IMR-90 (cell line): ENCODE results near the gene UBASH3B. TPM values are rescaled to one million over a fixed set of nuclear protein-coding genes. Genes with fewer than 3 reads are reported as not detected.

Experiments used
- ATAC-seq: fragments of 200-7000 bp; cut with Tn5 transposase; 2 replicates; pipeline ENCODE4 v1.9.1; 2020; ENCODE audit warnings: low read depth, mild to moderate bottlenecking, moderate library complexity
- BruUV-seq: library from RNA; stranded (reverse); fragments of 400-500 nt; replicated peaks from 2 replicates; lab custom pipeline; 2021; lab: Mats Ljungman, UMichigan
- CTCF ChIA-PET: fragments of 300-600 bp; formaldehyde crosslinking; extraction: SDS; loops from one replicate; lab custom pipeline; 2021; ENCODE audit warnings: antibody characterized with exemption; lab: Yijun Ruan, JAX
- POLR2A ChIA-PET: fragments of 300-600 bp; sonication (Branson Sonifier 250); formaldehyde crosslinking; loops from one replicate; lab custom pipeline; 2022; ENCODE audit warnings: antibody characterized with exemption; ENCODE audit not compliant: unreplicated experiment; lab: Charles Lee
- DNase-seq: peaks from one replicate; pipeline ENCODE4 v3.0.0; 2013
- H2AFZ ChIP-seq: replicated peaks from 2 replicates; pipeline ENCODE3; 2013; ENCODE audit warnings: low read length, mild to moderate bottlenecking; ENCODE audit not compliant: poor library complexity
- H2AK5ac ChIP-seq: 2 replicates; pipeline ENCODE4 v1.6.1; 2013; ENCODE audit warnings: low read depth, low read length, inconsistent platforms
- H2AK9ac ChIP-seq: replicated peaks from 2 replicates; pipeline ENCODE3; 2013; ENCODE audit warnings: mild to moderate bottlenecking, low read depth, low read length, moderate library complexity; ENCODE audit not compliant: poor library complexity
- H2BK120ac ChIP-seq: 2 replicates; pipeline ENCODE4 v1.6.1; 2013; ENCODE audit warnings: low read depth, low read length, inconsistent platforms
- H2BK15ac ChIP-seq: 3 replicates; pipeline ENCODE4 v1.6.1; 2013; ENCODE audit warnings: low read depth, low read length, inconsistent platforms
- H2BK20ac ChIP-seq: 2 replicates; pipeline ENCODE4 v1.6.1; 2013; ENCODE audit warnings: low read depth, mild to moderate bottlenecking, inconsistent platforms, low read length, moderate library complexity
- H2BK5ac ChIP-seq: 2 replicates; pipeline ENCODE4 v1.6.1; 2013; ENCODE audit warnings: mild to moderate bottlenecking, low read depth, low read length, inconsistent platforms; ENCODE audit not compliant: poor library complexity, severe bottlenecking
- H3K14ac ChIP-seq: replicated peaks from 2 replicates; pipeline ENCODE4 v1.6.1; 2013; ENCODE audit warnings: low read depth, low read length, inconsistent platforms
- H3K18ac ChIP-seq: 2 replicates; pipeline ENCODE4 v1.6.1; 2013; ENCODE audit warnings: low read depth, low read length, control low read depth
- H3K23ac ChIP-seq: 2 replicates; pipeline ENCODE4 v1.6.1; 2013; ENCODE audit warnings: low read depth, low read length, inconsistent platforms
- H3K27ac ChIP-seq: 2 replicates; pipeline ENCODE4 v1.5.1; 2013; ENCODE audit warnings: mild to moderate bottlenecking, control low read depth, low read length; ENCODE audit not compliant: insufficient read depth
- H3K27me3 ChIP-seq: 2 replicates; pipeline ENCODE4 v1.6.1; 2013; ENCODE audit warnings: low read length; ENCODE audit not compliant: control insufficient read depth, insufficient read depth
- H3K36me3 ChIP-seq: 2 replicates; pipeline ENCODE4 v1.6.1; 2013; ENCODE audit warnings: low read length, mixed read lengths; ENCODE audit not compliant: control insufficient read depth, insufficient read depth
- H3K4ac ChIP-seq: 2 replicates; pipeline ENCODE4 v1.6.1; 2013; ENCODE audit warnings: low read depth, low read length, inconsistent platforms
- H3K4me1 ChIP-seq: 2 replicates; pipeline ENCODE4 v1.6.1; 2013; ENCODE audit warnings: low read length, mixed read lengths; ENCODE audit not compliant: control insufficient read depth, insufficient read depth
- H3K4me2 ChIP-seq: 2 replicates; pipeline ENCODE4 v1.6.1; 2013; ENCODE audit warnings: low read depth, mild to moderate bottlenecking, control low read depth, low read length, moderate library complexity
- H3K4me3 ChIP-seq: 2 replicates; pipeline ENCODE4 v1.5.1; 2013; ENCODE audit warnings: low read depth, mild to moderate bottlenecking, control low read depth, low read length, moderate library complexity; ENCODE audit not compliant: insufficient read depth
- H3K56ac ChIP-seq: 2 replicates; pipeline ENCODE4 v1.6.1; 2013; ENCODE audit warnings: low read length, inconsistent platforms; ENCODE audit not compliant: insufficient read depth; ENCODE audit errors: extremely low read depth
- H3K79me1 ChIP-seq, 2 experiments: 2 replicates each; pipeline ENCODE4 v1.6.1; 2013; ENCODE audit warnings: low read length in 2 of 2, inconsistent platforms in 1 of 2, low read depth in 1 of 2
- H3K9ac ChIP-seq: 2 replicates; pipeline ENCODE4 v1.6.1; 2013; ENCODE audit warnings: low read depth, low read length, control low read depth
- H3K9me1 ChIP-seq: 2 replicates; pipeline ENCODE4 v1.6.1; 2013; ENCODE audit warnings: low read length, inconsistent platforms; ENCODE audit not compliant: insufficient read depth
- H3K9me3 ChIP-seq: 2 replicates; pipeline ENCODE4 v1.6.1; 2013; ENCODE audit warnings: low read length; ENCODE audit not compliant: control insufficient read depth, insufficient read depth
- H4K20me1 ChIP-seq: 2 replicates; pipeline ENCODE4 v1.6.1; 2013; ENCODE audit warnings: low read length, inconsistent platforms; ENCODE audit not compliant: insufficient read depth
- H4K5ac ChIP-seq: 2 replicates; pipeline ENCODE4 v1.6.1; 2013; ENCODE audit warnings: mild to moderate bottlenecking, low read depth, low read length, control low read depth
- H4K8ac ChIP-seq, 2 experiments: 2 replicates each; pipeline ENCODE4 v1.6.1; 2013; ENCODE audit warnings: low read depth in 2 of 2, low read length in 2 of 2, control low read depth in 1 of 2, inconsistent platforms in 1 of 2
- H4K91ac ChIP-seq: 2 replicates; pipeline ENCODE4 v1.6.1; 2013; ENCODE audit warnings: low read depth, low read length, inconsistent platforms; ENCODE audit not compliant: insufficient read depth
- CTCF ChIP-seq: conservative IDR thresholded peaks from 2 replicates; pipeline ENCODE4 v1.5.1; 2012; ENCODE audit warnings: mild to moderate bottlenecking, low read depth, low read length, improper control_type of control experiment
- MAZ ChIP-seq: IDR thresholded peaks from 2 replicates; pipeline ENCODE4 v1.6.1; 2012; ENCODE audit warnings: low read depth, mild to moderate bottlenecking, low read length, improper control_type of control experiment, moderate library complexity, borderline replicate concordance
- NFE2L2 ChIP-seq: fragments of 150-350 bp; IDR thresholded peaks from 2 replicates; pipeline ENCODE4 v1.6.1; 2016; ENCODE audit warnings: low read depth, mild to moderate bottlenecking, low read length
- SMC3 ChIP-seq: fragments of 150-350 bp; IDR thresholded peaks from 2 replicates; pipeline ENCODE4 v1.6.1; 2016; ENCODE audit warnings: low read depth, mild to moderate bottlenecking, antibody characterized with exemption, low read length, moderate library complexity
- WGBS, 2 experiments: methylation state at CpG; one replicate each; pipeline versions ENCODE4 v1.1.5 to v1.1.7; 2013; ENCODE audit warnings: missing lambda C conversion rate in 2 of 2; ENCODE audit not compliant: insufficient read length in 1 of 2; ENCODE audit errors: extremely low coverage in 2 of 2; 5-methylcytosine and 5-hydroxymethylcytosine counted together
- dilution Hi-C: fragments of 300-500 bp; cut with HindIII; formaldehyde crosslinking; loops from one replicate; pipeline ENCODE4 v1.14.3; 2018; ENCODE audit warnings: low sequenced_read_pairs; ENCODE audit not compliant: unreplicated experiment
- in situ Hi-C: fragments of 300-500 bp; cut with MboI; formaldehyde crosslinking; loops from 3 replicates; pipeline ENCODE4 v1.14.3; 2019; ENCODE audit warnings: low sequenced_read_pairs, inconsistent platforms, mixed read lengths
- intact Hi-C: fragments of 100-400 bp; cut with micrococcal nuclease; formaldehyde crosslinking; loops from 2 replicates; pipeline ENCODE4 v1.10.0; 2022
- polyA plus RNA-seq, 3 experiments: library from polyadenylated mRNA; depleted of rRNA; stranded (reverse); fragments of >200 nt; gene quantifications; 2 replicates each; pipeline ENCODE4 v1.2.3, GENCODE V29; 2012; ENCODE audit warnings: low replicate concordance in 1 of 3
- total RNA-seq: library from RNA; depleted of rRNA; stranded (reverse); fragments of >200 nt; gene quantifications from 2 replicates; pipeline ENCODE4 v1.2.3, GENCODE V29; 2012

UBASH3B gene
- total and polyA plus RNA-seq, 2 of the 4 experiments (the other 2 are of a cell fraction), result 27.2 to 48.0 TPM

- peaks cover 14% of the 10 kb centered on the region for H3K9me1 ChIP-seq
These were observed 149.3 kb downstream of the UBASH3B start for GRCh38 chr11:122804796-122805195.

More at GRCh38 chr11:122804796-122805195, 149.3 kb downstream of the UBASH3B start:
- Histone ChIP-seq H2BK15ac (no peak overlapping the region), H2BK20ac (no peak overlapping the region), H3K56ac (no peak overlapping the region), H2BK120ac (no peak overlapping the region), H2AFZ (no peak overlapping the region), H3K23ac (no peak overlapping the region), H3K27me3 (no peaks in the 10 kb centered on the region), H3K79me1 (peaks cover 4 to 8% of the 10 kb centered on the region in 2 experiments; a peak in 2 of 4 replicates), H4K8ac (no peak overlapping the region), H4K20me1 (no peaks in the 10 kb centered on the region), H3K4me2 (no peak overlapping the region), H3K4me1 (peaks cover 17% of the 10 kb centered on the region), H3K9me3 (no peaks in the 10 kb centered on the region), H4K5ac (no peak overlapping the region), H3K4me3 (no peak overlapping the region), H2BK5ac (no peak overlapping the region), H3K36me3 (peaks cover 8% of the 10 kb centered on the region), H3K14ac (no peak overlapping the region), H4K91ac (no peak overlapping the region), H3K27ac (no peak overlapping the region), H3K4ac (no peak overlapping the region), H2AK5ac (no peak overlapping the region), H3K18ac (no peak overlapping the region), H3K9ac (no peak overlapping the region), H2AK9ac (no peak overlapping the region)
- POLR2A ChIA-PET, result no interaction called here
- ATAC-seq (no peak), DNase-seq (no peak)
- TF ChIP-seq MAZ (no peak), SMC3 (no peak), CTCF (no peak), NFE2L2 (no peak)
- CTCF ChIA-PET, result interaction anchor here (0.5 kb wide), 1 partner anchor 59 kb away, joined by 3 read pairs; no protein-coding TSS in a partner anchor
- dilution Hi-C loops, result no loop called here
- WGBS, 2 experiments, result 86% methylated on average over 2 of the region's 6 CpGs; no CpG with 5 or more reads in 1 of the 2 experiments
- intact Hi-C loops, result no loop called here
- in situ Hi-C loops, result no loop called here
- BruUV-seq, result no TSS peak
